RWPE1 (cell line): ENCODE results near the gene MB21D2.

Experiments
- CTCF ChIA-PET: fragments of 350-600 bp; sonication (Branson Sonifier 250); formaldehyde crosslinking; extraction: SDS; loops from one replicate; lab custom pipeline; 2021; lab: Yijun Ruan, JAX
- POLR2A ChIA-PET: fragments of 400-600 bp; formaldehyde crosslinking; extraction: SDS; loops from one replicate; lab custom pipeline; 2020; ENCODE audit warnings: antibody characterized with exemption; ENCODE audit not compliant: low non-redundant PET; lab: Yijun Ruan, JAX
- DNase-seq: peaks from one replicate; pipeline ENCODE4 v3.0.0; 2012; ENCODE audit warnings: low spot score
- H3K27ac ChIP-seq: fragments of 450-650 bp; 2 replicates; pipeline ENCODE4 v1.5.1; 2017
- TF ChIP-seq, protein P1 (sequence below): fragments of 450-650 bp; conservative IDR thresholded peaks from 2 replicates; pipeline ENCODE4 v1.5.1; 2017; ENCODE audit warnings: low read depth, mild to moderate bottlenecking

The MB21D2 gene

DNA sequence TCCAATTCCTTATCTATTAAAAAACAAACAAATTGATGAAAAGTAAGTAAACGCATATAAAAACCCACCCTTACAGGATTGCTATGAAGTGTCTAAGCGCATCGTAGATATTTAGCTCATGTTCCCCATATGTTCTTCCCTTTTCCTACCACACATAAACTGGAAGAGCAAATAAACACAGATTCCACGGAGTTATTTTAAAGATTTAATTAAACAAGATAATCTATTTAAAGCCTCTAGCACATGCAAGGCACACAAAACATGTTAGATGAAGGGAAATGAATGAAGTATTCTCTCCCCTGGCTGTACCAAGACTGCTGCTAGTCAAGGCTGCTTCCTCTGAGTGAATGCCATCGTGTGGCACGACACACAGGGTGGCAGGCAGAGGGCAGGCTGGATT, 111.9 kb downstream of the MB21D2 start:
- TF ChIP-seq, protein P1, sequence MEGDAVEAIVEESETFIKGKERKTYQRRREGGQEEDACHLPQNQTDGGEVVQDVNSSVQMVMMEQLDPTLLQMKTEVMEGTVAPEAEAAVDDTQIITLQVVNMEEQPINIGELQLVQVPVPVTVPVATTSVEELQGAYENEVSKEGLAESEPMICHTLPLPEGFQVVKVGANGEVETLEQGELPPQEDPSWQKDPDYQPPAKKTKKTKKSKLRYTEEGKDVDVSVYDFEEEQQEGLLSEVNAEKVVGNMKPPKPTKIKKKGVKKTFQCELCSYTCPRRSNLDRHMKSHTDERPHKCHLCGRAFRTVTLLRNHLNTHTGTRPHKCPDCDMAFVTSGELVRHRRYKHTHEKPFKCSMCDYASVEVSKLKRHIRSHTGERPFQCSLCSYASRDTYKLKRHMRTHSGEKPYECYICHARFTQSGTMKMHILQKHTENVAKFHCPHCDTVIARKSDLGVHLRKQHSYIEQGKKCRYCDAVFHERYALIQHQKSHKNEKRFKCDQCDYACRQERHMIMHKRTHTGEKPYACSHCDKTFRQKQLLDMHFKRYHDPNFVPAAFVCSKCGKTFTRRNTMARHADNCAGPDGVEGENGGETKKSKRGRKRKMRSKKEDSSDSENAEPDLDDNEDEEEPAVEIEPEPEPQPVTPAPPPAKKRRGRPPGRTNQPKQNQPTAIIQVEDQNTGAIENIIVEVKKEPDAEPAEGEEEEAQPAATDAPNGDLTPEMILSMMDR: no peak
- DNase-seq: no peak
- ChIA-PET CTCF (interaction anchor here (0.6 to 0.7 kb wide), 3 partner anchors 8 to 238 kb away, joined by 3 to 4 read pairs (median 4); no protein-coding TSS in a partner anchor), POLR2A (no interaction called here)
- no peak overlapping the region for H3K27ac ChIP-seq

DNA sequence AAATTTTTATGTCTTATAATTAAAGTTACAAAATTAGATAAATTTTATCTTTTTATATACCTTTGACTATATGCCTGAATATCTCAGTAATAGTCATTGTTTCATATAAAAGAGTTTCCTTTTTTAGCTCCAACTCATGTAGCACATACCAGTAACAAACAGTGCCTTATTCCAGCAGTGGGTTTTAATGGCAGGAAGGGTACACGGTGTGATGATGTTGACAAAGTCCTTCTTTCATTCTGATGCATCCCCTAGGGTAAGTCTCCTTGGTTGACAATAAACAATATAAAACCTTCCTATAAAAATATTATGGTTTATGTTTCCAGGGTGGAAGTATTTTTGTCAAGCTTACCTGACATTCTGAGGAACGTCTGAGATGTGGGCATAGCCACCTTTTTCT, 113.2 kb downstream of the MB21D2 start:
- ChIA-PET POLR2A (no interaction called here), CTCF (interaction anchor here (0.6 kb wide), 1 partner anchor 767 kb away, joined by 4 read pairs; no protein-coding TSS in a partner anchor)
- no peak for DNase-seq
- TF ChIP-seq, protein P1: no peak
- H3K27ac ChIP-seq: no peak overlapping the region

DNA sequence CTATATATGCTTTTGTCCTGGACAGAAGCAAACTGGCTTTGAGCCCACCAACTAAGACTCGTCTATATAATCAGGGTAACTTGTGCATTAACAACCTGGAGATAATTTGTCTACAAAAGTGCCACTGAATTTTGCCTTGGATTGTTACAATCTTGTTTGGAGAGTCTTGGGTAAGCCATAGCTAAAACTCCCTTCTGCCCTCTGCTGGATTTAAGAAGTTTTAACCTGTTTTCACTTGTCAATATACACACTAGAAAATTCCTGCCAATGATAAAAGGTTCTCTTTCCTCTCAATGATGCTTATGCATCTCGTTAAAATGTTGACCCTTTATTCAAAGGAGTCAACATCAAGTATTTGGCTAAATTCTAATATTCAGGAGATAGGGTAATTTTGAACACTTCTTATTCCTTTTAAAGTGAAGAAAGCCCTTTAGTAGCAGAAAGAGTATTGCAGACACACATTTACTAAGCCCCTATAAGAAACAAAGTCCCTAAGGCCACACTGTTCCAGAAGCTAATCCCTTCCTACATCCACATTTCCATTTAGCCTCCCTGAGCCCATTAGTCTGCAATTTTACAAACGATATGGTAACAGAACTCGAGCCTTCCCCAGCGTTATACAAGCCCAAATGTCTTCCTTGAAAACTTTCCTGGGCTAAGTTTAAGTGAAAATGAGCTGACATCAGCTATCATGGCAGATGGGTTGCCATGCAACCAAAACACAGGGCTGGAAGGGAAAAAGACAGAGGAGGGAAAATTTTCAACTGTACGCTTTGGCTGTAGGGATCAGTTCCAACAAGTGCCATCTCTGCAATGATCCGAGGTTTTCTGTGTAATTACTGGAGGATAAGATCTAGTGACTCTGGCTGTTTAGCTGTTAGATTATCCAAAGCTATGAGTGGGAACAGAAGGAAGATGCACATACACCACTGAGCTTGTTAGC, 114.4 kb downstream of the MB21D2 start:
- no peak overlapping the region for H3K27ac ChIP-seq
- POLR2A ChIA-PET: no interaction called here
- TF ChIP-seq, protein P1: peak; percentile 68
- DNase-seq: peak; percentile 42
- CTCF ChIA-PET: interaction anchor here (0.6 to 1.8 kb wide), 5 partner anchors 10 to 237 kb away, joined by 3 to 4 read pairs (median 4); partner anchors contain the start of gene FGF12

DNA sequence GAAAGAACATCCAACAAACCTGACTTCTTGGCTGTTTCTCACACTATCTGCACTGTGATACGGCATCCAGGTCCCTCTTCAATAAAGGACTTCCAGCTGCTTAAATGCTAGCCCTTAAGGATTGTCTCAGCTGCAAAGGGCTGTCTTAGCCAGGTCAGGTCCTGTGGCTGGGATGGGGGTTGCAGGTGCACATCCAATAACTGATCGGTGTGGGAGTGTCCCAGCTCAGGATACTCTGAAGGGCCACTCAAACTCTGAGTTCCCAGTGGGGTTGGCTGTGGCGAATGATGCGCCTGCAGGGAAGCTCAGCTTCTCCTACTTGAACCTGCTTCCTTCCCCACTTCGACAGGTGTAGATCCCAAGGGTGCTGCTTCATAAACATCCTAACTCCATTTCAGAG, 115.7 kb downstream of the MB21D2 start:
- no peak overlapping the region for H3K27ac ChIP-seq
- TF ChIP-seq, protein P1: no peak
- POLR2A ChIA-PET: no interaction called here
- CTCF ChIA-PET: interaction anchor here (0.8 to 1.8 kb wide), 2 partner anchors 11 to 235 kb away, joined by 4 read pairs; no protein-coding TSS in a partner anchor
- DNase-seq: no peak

DNA sequence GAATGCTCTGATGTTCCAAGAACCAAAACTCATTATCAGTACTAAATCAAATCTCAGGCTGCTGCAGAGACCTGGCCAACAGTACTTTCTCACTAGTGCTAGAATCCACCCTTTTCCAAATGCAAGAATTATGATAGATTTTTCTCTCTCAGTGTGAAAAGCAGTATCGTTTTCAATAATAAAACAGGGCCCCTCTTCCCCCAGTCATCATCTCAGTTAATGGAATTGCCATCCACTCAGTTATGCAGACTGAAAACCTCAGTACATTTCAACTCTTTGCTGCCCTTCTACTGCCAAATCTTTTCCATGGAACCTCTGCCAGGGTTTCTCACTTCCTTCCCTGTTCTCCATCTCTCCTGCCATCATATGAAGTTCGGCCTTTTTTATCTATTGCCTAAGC, 117.9 kb downstream of the MB21D2 start:
- POLR2A ChIA-PET: no interaction called here
- no peak for DNase-seq
- TF ChIP-seq, protein P1: no peak
- H3K27ac ChIP-seq: no peak overlapping the region
- CTCF ChIA-PET: interaction anchor here (0.6 kb wide), 1 partner anchor 252 kb away, joined by 3 read pairs; no protein-coding TSS in a partner anchor

DNA sequence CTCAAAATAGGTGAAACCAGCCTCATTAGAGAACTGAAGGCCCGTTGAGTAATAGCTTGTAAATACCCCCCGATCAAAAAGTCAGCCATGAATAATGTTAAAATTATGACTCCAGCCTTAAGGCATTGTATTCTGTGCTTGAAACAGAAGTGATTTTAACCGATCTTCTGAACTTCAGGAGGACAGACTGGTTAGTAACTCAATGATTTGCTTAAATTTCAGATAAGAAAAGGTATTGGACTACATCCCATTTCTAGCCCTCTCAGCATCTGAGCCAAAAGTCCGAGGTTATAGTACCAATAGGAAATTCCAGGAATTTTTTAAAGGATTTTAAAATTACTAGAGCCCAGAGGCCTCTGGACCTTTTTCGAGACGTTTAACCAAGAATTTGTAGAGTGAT, 122.6 kb downstream of the MB21D2 start:
- CTCF ChIA-PET: no interaction called here

More for the DNA sequence above, 122.6 kb downstream of the MB21D2 start:
- no peak for DNase-seq
- POLR2A ChIA-PET: no interaction called here
- H3K27ac ChIP-seq: no peak overlapping the region
- TF ChIP-seq, protein P1: no peak
